Sigmoid colon (tissue), 4 donors: ENCODE measurements around the gene NTN1.

Source experiments
- POLR2AphosphoS5 ChIP-seq, 4 donors: sonication (generic); formaldehyde crosslinking; IDR thresholded peaks; one replicate each; pipeline ENCODE4 v1.6.1; 2017; ENCODE audit warnings: antibody characterized with exemption in 4 of 4
- TF ChIP-seq, protein P1 (sequence below), 4 experiments: fragments of 450-650 bp in 3 of 4; fragments of 200-600 bp in 1 of 4; IDR thresholded peaks; one replicate each; pipeline ENCODE4 v1.5.1; 2016 to 2019; ENCODE audit warnings: antibody characterized with exemption in 4 of 4, mild to moderate bottlenecking in 3 of 4, moderate library complexity in 2 of 4

DNA sequence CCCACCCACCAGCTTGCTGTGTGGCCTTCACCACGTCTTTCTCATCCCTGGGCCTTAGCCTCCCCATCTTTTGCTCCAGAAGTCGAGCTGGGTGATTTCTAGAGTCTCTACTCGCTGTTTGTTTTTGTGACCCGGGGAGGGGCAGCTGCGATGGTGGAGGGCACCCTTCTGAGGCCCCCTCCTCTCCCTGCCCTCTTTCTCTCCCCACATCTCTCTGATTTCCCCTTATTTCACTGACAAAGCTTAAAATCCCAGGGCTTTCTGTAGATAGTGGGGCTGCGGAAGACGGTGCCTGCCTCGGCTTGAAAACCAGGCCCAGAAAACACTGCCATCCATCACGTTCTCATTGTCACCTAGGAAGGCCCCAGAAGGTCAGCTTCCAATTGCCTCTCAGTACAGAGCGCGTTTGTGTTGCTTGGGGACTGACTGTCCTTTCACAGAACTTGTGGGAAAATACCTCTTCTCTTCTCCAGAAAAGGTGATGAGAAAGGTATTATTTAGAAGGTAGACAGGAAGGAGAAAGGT, 95.1 kb downstream of the NTN1 start:
- TF ChIP-seq, protein P1, sequence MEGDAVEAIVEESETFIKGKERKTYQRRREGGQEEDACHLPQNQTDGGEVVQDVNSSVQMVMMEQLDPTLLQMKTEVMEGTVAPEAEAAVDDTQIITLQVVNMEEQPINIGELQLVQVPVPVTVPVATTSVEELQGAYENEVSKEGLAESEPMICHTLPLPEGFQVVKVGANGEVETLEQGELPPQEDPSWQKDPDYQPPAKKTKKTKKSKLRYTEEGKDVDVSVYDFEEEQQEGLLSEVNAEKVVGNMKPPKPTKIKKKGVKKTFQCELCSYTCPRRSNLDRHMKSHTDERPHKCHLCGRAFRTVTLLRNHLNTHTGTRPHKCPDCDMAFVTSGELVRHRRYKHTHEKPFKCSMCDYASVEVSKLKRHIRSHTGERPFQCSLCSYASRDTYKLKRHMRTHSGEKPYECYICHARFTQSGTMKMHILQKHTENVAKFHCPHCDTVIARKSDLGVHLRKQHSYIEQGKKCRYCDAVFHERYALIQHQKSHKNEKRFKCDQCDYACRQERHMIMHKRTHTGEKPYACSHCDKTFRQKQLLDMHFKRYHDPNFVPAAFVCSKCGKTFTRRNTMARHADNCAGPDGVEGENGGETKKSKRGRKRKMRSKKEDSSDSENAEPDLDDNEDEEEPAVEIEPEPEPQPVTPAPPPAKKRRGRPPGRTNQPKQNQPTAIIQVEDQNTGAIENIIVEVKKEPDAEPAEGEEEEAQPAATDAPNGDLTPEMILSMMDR (IDR thresholded peaks at IDR 0.05): no peak
- no peak for TF ChIP-seq POLR2AphosphoS5 (IDR thresholded peaks at IDR 0.05)
